ENCODE results near the gene CHIC2. TPM values are rescaled to one million over a fixed set of nuclear protein-coding genes. Genes with fewer than 3 reads are reported as not detected.

Gene CHIC2
- total RNA-seq, 1 experiment from 2014 or later = 10.8 TPM

DNA sequence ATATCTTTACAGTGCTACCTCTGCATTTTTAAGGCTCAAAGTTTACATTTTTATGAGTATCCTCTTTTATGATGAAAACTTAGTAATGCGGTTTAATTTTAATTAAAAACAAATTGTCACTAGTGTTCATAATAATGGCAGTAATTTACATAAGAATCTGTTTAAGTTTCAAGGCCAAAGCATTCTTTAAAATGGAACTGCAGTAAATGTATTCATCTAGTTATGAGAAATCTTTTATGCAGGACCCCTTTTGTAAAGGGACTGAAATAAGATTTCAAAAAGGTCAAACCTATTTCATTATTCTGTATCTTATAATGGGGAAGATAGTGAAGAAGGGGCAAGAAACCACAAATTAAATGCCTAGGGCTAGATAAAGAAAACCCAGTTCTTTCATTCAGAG is 37.1 kb downstream of the CHIC2 start:
- DNase-seq (ENCODE audit: low read depth, low spot score) = no peak
- no peaks in the 10 kb centered on the region for H3K4me1 ChIP-seq (ENCODE audit: control insufficient read depth in 1 of 2, insufficient read depth in 2 of 2, low read length in 2 of 2)
- intact Hi-C loops (cut with micrococcal nuclease) = no loop called here
- ChIA-PET POLR2A (no interaction called here), RAD21 (ENCODE audit: low non-redundant PET in 1 of 2, low total read pairs in 2 of 2, uncharacterized antibody in 2 of 2, unreplicated experiment in 2 of 2) (no interaction called here), CTCF (no interaction called here)
- peaks cover 3% of the 10 kb centered on the region; the same call in 1 of the 2 replicates for H4K20me1 ChIP-seq (ENCODE audit: insufficient read depth)
- no peak overlapping the region for H3K4me3 ChIP-seq (replicated peaks in 1 of 2; ENCODE audit: low read depth in 1 of 2, low read length in 2 of 2)
- no peaks in the 10 kb centered on the region for H3K27me3 ChIP-seq (ENCODE audit: insufficient read depth, low read length)
- H3K36me3 ChIP-seq (ENCODE audit: control insufficient read depth in 1 of 2, insufficient read depth in 2 of 2, low read length in 2 of 2) = no peaks in the 10 kb centered on the region
- no TSS peak for BruUV-seq (replicated peaks)
- no peaks in the 10 kb centered on the region for H3K9me2 ChIP-seq (ENCODE audit: insufficient read depth)
- no peak overlapping the region for H3K4me2 ChIP-seq (ENCODE audit: low read length)
- no peaks in the 10 kb centered on the region for H3K79me2 ChIP-seq (ENCODE audit: insufficient read depth, low read length)
- H3K27ac ChIP-seq (ENCODE audit: low read depth, low read length) = no peak overlapping the region
- H2AFZ ChIP-seq (ENCODE audit: low read depth, low read length, poor library complexity, severe bottlenecking) = no peak overlapping the region
- ATAC-seq = no peak
- no peak for TF ChIP-seq ZFX (IDR thresholded peaks at IDR 0.05)
- TF ChIP-seq, protein P1, sequence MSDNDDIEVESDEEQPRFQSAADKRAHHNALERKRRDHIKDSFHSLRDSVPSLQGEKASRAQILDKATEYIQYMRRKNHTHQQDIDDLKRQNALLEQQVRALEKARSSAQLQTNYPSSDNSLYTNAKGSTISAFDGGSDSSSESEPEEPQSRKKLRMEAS (IDR thresholded peaks at IDR 0.05) = no peak
- TF ChIP-seq FOSL1 (IDR thresholded peaks at IDR 0.05; ENCODE audit: low read depth) = no peak
- no peak for TF ChIP-seq RAD21 (IDR thresholded peaks at IDR 0.05; ENCODE audit: low read depth)
- TF ChIP-seq, protein P2, sequence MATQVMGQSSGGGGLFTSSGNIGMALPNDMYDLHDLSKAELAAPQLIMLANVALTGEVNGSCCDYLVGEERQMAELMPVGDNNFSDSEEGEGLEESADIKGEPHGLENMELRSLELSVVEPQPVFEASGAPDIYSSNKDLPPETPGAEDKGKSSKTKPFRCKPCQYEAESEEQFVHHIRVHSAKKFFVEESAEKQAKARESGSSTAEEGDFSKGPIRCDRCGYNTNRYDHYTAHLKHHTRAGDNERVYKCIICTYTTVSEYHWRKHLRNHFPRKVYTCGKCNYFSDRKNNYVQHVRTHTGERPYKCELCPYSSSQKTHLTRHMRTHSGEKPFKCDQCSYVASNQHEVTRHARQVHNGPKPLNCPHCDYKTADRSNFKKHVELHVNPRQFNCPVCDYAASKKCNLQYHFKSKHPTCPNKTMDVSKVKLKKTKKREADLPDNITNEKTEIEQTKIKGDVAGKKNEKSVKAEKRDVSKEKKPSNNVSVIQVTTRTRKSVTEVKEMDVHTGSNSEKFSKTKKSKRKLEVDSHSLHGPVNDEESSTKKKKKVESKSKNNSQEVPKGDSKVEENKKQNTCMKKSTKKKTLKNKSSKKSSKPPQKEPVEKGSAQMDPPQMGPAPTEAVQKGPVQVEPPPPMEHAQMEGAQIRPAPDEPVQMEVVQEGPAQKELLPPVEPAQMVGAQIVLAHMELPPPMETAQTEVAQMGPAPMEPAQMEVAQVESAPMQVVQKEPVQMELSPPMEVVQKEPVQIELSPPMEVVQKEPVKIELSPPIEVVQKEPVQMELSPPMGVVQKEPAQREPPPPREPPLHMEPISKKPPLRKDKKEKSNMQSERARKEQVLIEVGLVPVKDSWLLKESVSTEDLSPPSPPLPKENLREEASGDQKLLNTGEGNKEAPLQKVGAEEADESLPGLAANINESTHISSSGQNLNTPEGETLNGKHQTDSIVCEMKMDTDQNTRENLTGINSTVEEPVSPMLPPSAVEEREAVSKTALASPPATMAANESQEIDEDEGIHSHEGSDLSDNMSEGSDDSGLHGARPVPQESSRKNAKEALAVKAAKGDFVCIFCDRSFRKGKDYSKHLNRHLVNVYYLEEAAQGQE (IDR thresholded peaks at IDR 0.05; ENCODE audit: low read depth) = no peak
- TF ChIP-seq SIN3A (IDR thresholded peaks at IDR 0.05; ENCODE audit: low read depth) = no peak
- no peak for TF ChIP-seq CBX3 (IDR thresholded peaks at IDR 0.05; ENCODE audit: low read depth)
- TF ChIP-seq EZH2 (IDR thresholded peaks at IDR 0.05) = no peak
- TF ChIP-seq YY1 (IDR thresholded peaks at IDR 0.05; ENCODE audit: extremely low read depth, insufficient replicate concordance, low read depth, low read length) = no peak
- TF ChIP-seq, protein P3, sequence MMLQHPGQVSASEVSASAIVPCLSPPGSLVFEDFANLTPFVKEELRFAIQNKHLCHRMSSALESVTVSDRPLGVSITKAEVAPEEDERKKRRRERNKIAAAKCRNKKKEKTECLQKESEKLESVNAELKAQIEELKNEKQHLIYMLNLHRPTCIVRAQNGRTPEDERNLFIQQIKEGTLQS (IDR thresholded peaks at IDR 0.05) = no peak
- TF ChIP-seq, protein P4, sequence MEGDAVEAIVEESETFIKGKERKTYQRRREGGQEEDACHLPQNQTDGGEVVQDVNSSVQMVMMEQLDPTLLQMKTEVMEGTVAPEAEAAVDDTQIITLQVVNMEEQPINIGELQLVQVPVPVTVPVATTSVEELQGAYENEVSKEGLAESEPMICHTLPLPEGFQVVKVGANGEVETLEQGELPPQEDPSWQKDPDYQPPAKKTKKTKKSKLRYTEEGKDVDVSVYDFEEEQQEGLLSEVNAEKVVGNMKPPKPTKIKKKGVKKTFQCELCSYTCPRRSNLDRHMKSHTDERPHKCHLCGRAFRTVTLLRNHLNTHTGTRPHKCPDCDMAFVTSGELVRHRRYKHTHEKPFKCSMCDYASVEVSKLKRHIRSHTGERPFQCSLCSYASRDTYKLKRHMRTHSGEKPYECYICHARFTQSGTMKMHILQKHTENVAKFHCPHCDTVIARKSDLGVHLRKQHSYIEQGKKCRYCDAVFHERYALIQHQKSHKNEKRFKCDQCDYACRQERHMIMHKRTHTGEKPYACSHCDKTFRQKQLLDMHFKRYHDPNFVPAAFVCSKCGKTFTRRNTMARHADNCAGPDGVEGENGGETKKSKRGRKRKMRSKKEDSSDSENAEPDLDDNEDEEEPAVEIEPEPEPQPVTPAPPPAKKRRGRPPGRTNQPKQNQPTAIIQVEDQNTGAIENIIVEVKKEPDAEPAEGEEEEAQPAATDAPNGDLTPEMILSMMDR (IDR thresholded peaks at IDR 0.05 in 2 of 3, conservative IDR thresholded peaks at IDR 0.05 in 1 of 3; ENCODE audit: borderline replicate concordance in 1 of 3, insufficient read depth in 1 of 3, low read depth in 2 of 3, low read length in 2 of 3) = no peak
- no peak for TF ChIP-seq EGR1 (IDR thresholded peaks at IDR 0.05; ENCODE audit: low read depth)
- no peak for TF ChIP-seq SP1 (IDR thresholded peaks at IDR 0.05; ENCODE audit: low read depth)
- TF ChIP-seq SRF (IDR thresholded peaks at IDR 0.05; ENCODE audit: low read depth) = no peak
- TF ChIP-seq JUND (IDR thresholded peaks at IDR 0.05) = no peak
- no peak overlapping the region for H3K9ac ChIP-seq (ENCODE audit: low read length)
- no peaks in the 10 kb centered on the region for H3K9me3 ChIP-seq (ENCODE audit: control insufficient read depth in 1 of 2, insufficient read depth in 1 of 2, low read depth in 1 of 2, low read length in 2 of 2)
